ENCODE measurements around the gene BID.

BID gene

DNA sequence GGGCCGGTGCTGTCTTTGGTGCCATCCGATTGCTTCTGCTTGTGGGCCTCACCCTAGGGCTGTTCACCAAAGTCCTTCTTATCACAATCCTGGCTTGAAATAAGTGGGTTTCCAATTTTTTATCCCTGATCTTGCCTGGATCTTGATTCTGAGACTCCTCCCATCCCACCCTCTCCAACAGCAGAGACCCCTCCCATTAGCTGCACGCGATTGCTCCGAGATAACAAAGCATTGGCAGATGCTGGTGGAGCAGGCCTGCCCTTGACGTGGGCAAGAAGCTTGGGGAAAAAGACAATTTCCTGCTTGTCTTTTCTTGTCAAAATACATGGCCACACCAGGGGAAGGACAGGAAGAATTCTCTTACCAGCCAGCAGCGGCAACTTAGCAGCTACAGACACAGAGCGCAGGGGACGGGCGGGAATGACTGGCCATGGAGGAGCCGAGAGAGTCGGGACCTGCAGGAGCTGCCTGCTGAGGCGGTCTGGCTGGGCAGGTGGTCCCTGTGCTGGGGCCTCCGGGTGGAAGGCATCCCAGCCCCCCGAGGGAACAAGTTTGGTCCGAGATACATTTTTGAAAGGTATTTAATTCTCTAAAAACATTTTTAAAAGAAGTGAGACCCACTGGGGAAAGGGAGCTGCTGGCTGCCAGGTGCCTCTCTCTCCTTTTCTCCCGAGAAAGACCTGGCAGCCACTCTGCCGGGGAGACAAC, 9.7 kb upstream of the BID start:
- no peak for DNase-seq (ENCODE audit: low spot score)

- no peak for DNase-seq (ENCODE audit: low spot score)
Measured at GRCh38 chr22:17783312-17783711, 9.0 kb upstream of the BID start.

DNA sequence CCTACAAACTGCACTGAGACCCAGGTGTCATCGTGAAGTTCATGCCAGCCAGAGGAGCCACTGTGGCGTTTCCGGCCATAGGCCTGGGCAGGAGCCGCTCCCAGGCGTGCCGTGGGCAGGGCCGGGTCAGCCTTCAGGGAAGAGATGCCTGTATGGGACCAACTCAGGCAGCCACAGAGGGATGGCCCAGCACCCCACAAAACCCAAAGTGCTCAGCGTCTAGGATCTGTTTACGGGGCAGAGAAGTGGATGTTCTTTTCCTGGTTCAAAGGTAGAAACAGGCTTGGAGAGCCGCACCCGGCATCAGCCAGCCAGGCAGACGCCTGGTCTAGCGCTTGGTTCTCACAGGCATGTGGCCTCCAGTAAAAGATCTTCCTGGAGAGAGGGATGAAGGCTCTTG, 8.4 kb upstream of the BID start:
- no peak for DNase-seq (ENCODE audit: low spot score)

- DNase-seq (ENCODE audit: low spot score), result no peak
Measured at GRCh38 chr22:17782158-17782557, 7.9 kb upstream of the BID start.

DNA sequence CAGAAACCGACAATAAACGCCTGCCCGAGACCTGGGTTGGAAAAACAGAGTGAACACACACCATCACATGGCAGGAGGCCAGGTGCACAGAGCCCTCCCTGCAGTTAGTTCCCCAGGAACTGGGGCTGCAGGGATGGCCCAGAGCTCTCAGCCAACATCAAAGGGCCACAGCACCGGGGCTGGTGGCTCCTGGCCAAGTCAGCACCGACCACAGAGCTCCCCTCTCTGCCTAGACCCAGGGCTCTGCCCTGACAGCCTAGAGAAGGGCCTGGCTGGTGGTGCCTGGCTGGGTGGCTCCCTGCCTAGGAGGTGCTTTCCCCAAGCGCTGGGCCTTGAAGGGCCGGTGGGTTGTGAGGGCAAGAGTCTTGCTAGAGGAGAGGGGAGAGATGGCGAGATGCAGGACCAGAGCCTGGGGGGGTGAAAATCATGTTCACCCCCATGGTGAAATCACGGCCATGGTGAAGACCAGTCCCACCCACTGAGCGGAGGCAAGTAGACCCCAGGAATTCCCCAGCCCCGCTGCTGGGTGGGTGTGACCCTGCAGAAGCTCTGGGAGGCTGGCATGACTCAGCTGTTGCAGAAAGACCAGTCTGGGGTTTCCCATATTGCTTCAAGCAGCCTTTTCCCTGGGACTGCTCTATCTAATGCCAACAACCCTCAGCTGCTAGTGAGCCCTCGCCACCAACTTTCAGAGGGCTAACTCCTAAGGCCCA, 7.2 kb upstream of the BID start:
- peak; percentile 54 for DNase-seq (ENCODE audit: low spot score)

- DNase-seq (ENCODE audit: low spot score), result no peak
Measured at GRCh38 chr22:17780741-17781318, 6.6 kb upstream of the BID start.

DNA sequence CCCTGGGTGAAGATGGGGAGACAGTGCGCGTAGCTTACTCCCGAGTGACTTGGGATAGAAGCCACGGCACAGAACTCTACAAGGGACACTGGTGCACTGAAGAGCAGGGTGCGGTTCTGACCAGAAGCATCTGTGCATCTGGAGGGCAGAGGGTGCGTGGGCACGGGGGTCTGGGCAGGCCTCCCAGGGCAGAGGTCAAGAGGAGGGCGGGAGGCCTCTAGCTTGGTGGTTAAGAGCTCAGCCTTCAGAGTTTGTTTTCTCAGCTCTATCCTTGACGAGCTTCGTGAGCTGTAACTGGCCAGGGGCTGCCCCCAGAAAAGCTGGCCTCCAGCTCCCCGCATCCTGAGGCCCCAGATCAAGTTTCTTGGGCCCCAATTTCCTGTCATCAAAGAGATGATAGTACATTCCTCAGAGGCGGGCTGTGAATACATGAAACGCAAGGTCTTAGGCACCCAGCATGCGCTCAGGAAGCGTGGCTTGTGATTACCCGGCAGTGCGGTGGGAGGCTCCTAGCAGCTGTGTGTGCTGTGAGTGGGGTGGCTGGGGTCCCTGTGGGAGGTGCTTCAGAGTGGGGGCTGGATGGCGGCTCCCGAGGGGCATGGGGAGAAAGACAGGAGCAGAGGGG, 6.0 kb upstream of the BID start:
- DNase-seq (ENCODE audit: low spot score), result no peak

GRCh38 chr22:17779286-17780115, 5.2 kb upstream of the BID start:
- no peak for DNase-seq (ENCODE audit: low spot score)

DNA sequence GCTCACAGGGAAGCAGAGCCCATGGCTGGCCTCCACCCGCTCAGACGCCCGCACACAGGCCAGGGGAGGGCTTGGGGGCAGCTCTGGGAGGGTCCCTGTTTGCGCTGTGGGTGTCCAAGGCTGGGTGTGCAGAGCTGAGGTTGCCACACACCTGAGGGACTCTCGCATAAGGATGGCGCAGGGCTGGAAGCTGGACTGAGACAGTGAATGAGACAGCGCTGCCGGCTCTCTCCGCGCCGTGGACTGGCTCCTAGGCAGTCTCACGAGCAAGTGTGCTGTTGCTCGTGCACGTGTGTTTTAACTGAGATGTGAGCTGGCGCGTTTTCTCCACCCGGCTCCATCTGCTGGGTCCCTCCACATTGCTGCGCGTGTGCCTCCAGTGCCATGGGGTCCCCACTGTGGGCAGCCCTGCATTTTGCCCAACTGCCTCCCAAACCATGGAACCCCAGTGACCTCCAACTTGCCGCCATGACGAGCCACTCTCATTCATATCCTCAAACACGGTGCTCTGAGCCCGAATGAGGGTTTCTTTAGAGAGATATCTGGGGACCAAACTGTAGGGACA, 4.2 kb upstream of the BID start:
- no peak for DNase-seq (ENCODE audit: low spot score)

DNA sequence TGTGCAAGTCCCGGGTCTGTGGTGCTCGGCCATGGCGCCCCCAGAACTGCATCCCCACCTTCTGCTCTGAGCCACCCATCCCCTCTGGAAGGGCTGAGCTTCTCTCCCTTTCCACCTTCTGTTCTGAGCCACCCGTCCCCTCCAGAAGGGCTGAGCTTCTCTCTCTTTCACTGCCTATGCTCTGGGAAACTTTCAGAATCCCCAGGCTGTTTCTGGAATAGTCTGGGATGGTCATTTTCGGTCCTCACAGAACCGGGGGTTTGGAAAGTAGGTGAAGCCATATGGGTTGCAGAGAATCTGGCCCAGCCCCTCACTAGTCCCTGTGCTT, 3.4 kb upstream of the BID start:
- no peak for DNase-seq (ENCODE audit: low spot score)

DNA sequence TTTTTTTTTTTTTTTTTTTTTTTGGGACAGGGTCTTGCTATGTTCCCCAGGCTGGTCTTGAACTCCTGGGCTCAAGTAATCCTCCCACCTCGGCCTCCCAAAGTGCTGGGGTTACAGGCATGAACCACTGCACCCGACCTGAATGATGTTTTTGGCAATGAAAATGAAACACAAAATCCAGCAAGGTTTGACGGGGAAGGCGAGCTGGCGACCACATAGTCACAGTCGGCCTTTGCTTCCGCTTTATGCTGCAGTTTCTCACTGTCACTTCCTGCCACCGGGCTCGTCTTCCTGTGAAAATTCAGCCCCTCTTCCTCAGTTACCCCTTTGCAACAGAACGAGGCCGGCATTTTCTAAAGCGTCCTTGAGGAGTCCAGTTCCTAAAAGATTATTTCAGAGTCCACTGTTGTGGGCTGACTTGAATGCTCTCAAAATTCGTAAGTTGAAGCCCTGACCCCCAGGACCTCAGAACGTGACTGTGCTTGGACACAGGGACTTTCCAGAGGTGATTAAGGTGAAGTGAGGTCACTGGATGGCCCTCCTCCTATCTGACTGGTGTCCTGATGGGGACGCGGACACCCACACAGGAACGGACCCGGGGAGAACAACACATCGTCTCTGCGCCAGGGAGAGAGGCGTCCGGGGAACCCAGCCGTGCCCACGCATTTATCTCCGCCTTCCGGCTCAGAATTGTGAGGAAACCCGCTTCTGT, 2.9 kb upstream of the BID start:
- no peak for DNase-seq (ENCODE audit: low spot score)

DNA sequence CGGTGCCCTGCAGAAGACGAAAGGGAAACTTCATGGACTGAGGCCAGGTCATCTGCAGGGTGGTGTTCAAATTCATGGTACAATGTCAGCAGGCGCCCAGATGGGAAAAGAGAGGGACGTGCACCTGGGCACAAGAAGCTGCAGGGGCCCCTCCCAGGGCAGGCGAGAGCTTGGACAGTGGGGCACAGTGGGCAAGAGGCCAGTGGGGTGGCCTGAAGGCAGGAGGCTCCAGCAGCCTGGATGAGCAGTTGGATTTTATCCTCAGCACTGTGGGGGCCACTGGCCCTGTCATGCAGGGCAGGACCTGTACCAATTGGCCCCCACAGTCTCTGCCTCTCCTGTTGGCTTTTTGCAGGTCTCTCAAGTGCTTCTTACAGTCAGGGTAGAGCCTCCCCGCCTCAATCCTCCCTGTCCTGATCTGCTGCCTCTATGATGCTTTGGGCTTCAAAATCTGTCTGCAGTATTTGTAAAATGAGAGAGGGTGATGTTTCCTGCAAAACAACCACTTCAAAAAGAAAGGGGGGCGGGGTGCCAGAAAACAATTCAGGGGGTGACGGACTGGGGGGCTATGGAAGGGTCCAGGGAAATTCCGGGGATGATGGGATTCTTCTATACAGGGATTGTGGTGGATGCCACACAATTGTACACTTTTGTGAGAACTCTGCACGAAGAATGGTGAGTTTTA, 1.7 kb upstream of the BID start:
- DNase-seq (ENCODE audit: low spot score), result peak; percentile 34

GRCh38 chr22:17774926-17775685, 837 bp upstream of the BID start:
- peak; percentile 27 for DNase-seq (ENCODE audit: low spot score)

DNA sequence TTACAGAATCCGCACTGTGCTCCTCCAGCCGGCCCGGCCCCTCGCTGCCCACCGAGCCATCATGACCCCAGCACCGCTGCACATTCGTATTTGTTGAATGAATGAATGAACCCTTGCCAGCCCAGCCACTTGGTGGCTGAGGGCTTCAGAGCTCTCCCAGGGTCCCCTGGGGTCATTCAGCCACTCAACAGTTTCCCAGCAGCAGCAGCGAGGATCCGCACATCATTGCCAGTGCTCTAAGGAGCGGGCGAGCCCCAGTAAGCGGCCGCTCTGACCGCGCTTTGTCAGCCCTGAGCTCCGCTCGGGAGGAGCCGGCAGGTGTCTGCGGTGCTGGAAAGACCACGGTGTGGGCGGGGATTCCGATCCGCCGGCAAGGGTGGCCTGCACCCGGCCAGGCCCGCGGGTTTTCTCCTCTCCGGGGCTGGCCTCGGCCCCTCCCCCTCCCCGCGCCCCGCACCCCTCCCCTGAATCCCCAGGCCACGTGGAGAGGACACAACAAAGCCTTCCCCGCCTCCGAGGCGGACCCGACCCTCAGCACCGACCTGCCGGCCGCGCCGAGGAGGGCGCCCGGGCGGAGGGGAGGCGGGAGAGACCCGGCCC, 563 bp downstream of the BID start:
- peak; percentile 70 for DNase-seq (ENCODE audit: low spot score)

DNA sequence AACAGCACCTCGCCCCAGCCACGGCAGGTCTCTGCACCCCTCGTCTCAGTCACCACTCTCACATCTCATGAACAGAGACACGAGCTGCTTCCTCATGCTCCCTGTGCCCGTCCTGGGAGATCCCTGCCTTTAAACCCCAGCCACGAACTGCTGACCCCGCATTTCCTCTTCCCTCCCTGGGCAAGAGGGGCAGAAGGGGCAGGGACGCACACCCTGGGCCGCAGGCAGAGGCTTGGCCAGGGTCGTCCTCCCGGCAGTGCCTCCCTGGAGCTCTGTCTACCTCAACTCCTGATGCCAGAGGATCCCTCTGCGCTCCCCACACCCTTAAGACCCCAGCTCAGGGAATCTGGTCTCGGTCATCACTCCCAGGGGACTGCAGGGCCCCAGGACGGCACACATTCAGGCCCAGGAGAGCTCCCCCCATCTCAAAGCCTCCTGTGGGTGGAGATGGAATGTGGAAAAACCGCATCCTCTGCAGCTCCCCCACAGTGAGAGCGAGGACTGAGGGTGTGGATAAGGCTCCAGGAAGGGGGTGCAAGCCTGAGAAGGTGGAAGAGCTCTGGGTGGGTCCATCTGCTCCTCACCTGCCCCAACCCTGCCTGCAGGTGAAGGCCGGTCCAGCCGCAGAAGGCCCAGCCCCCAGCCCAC, 1.2 kb downstream of the BID start:
- DNase-seq (ENCODE audit: low spot score), result peak; percentile 21

- no peak for DNase-seq (ENCODE audit: low spot score)
Measured at GRCh38 chr22:17772249-17772957, 1.9 kb downstream of the BID start.

- DNase-seq (ENCODE audit: low spot score), result no peak
Measured at GRCh38 chr22:17770180-17771077, 3.8 kb downstream of the BID start.

Data from cerebellar cortex (tissue), 1 donor.